Activated B cell treated with CpG ODN at 0.5 μM for 24 hours (primary cell): ENCODE results near the gene TMPRSS6. TPM values are rescaled to one million over a fixed set of nuclear protein-coding genes. Genes with fewer than 3 reads are reported as not detected.

ENCODE experiments used
- ATAC-seq: fragments of 200-7000 bp; cut with Tn5 transposase; one replicate; pipeline ENCODE4 v1.10.0; 2021; ENCODE audit warnings: low read depth, mild to moderate bottlenecking, moderate library complexity
- CTCF ChIA-PET: fragments of 350-600 bp; sonication (Branson Sonifier 250); formaldehyde crosslinking; loops from one replicate; lab custom pipeline; 2021; ENCODE audit warnings: antibody characterized with exemption; lab: Charles Lee
- POLR2A ChIA-PET: fragments of 350-600 bp; sonication (Branson Sonifier 250); formaldehyde crosslinking; loops from one replicate; lab custom pipeline; 2021; ENCODE audit warnings: antibody characterized with exemption; lab: Charles Lee
- DNase-seq: peaks from one replicate; pipeline ENCODE4 v3.0.0; 2022
- H3K27ac Mint-ChIP-seq: one replicate; pipeline ENCODE4 v1.8.0; 2020; ENCODE audit warnings: mixed read lengths
- H3K27me3 Mint-ChIP-seq: one replicate; pipeline ENCODE4 v1.8.0; 2021; ENCODE audit warnings: mixed read lengths
- H3K36me3 Mint-ChIP-seq: one replicate; pipeline ENCODE4 v1.8.0; 2021; ENCODE audit warnings: low read depth, mixed read lengths
- H3K4me1 Mint-ChIP-seq: one replicate; pipeline ENCODE4 v1.8.0; 2021; ENCODE audit warnings: mixed read lengths
- H3K4me3 Mint-ChIP-seq: one replicate; pipeline ENCODE4 v1.8.0; 2020; ENCODE audit warnings: mild to moderate bottlenecking, mixed read lengths
- H3K9me3 Mint-ChIP-seq: one replicate; pipeline ENCODE4 v1.8.0; 2020; ENCODE audit warnings: mixed read lengths
- intact Hi-C: fragments of 100-400 bp; cut with micrococcal nuclease; formaldehyde crosslinking; loops from one replicate; pipeline ENCODE4 v1.15.1; 2024
- total RNA-seq: library from RNA; stranded (reverse); gene quantifications from 2 replicates; pipeline ENCODE4 v1.2.3, GENCODE V29; 2022
- TF ChIP-seq, protein P1 (sequence below): fragments of 200-600 bp; IDR thresholded peaks from one replicate; pipeline ENCODE4 v1.8.0; 2022; ENCODE audit warnings: antibody characterized with exemption, mild to moderate bottlenecking

TMPRSS6 gene
- total RNA-seq, 1 donor from 2014 or later = 5.4 TPM

DNA sequence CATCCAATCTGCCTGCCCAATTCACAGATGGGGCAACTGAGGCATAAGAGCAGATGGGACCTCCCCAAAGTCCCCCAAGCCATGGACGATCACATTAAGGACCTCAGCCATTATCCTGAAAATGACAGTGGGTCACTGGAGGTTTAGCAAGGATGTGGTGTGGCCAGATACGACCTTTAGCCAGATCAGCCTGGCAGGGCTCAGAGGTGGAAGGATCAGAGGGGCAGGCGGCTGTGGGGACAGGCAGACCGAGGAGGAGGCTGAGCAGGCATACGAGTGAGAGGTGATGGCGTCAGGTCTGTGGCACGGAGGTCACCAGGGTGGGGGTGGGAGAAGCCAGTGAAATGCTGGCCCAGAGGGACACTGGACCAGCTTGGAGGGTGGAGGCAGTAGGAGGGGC is 14.1 kb upstream of the TMPRSS6 start:
- intact Hi-C loops = loop anchor here (2.0 kb wide), 1 partner anchor 263 kb away; the partner anchor contains the start of gene NCF4

DNA sequence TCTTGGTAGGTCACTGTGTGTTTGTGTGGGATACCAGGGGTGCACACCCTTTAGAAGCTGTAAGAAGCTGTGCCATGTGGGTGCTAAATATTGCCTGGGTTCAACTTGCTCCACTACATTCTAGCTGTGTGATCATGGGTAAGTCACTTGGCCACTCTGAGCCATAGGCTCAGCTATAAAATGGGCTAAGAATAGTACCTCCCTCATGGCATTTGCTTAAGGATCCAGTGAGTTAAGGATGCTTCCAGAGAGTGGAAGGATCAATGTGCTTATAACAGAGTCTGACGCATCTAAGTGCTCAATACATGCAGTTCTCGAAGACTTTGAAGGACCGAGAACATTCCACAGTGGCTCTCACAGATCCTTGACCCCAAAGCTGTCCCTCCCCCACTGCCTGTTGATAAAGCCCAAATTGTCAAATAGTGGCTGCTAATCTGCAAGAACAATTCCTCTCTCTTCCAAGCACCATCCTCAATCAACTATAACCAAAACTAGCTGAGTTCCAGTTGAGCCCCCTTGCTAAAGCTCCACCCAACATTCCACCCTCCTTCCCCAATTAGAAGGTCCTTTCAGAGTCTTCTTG is 13.2 kb upstream of the TMPRSS6 start:
- CTCF ChIA-PET = interaction anchor here (1.0 to 2.6 kb wide), 9 partner anchors 25 to 138 kb away, joined by 3 to 15 read pairs (median 4); partner anchors contain the start of genes IL2RB and RAC2
- Mint-ChIP-seq H3K27ac (peak overlapping the region; percentile 94), H3K4me3 (peak overlapping the region; percentile 76), H3K36me3 (no peaks in the 10 kb centered on the region), H3K27me3 (no peaks in the 10 kb centered on the region), H3K4me1 (peaks cover 44% of the 10 kb centered on the region), H3K9me3 (no peaks in the 10 kb centered on the region)
- DNase-seq (no peak), ATAC-seq (no peak)
- TF ChIP-seq, protein P1, sequence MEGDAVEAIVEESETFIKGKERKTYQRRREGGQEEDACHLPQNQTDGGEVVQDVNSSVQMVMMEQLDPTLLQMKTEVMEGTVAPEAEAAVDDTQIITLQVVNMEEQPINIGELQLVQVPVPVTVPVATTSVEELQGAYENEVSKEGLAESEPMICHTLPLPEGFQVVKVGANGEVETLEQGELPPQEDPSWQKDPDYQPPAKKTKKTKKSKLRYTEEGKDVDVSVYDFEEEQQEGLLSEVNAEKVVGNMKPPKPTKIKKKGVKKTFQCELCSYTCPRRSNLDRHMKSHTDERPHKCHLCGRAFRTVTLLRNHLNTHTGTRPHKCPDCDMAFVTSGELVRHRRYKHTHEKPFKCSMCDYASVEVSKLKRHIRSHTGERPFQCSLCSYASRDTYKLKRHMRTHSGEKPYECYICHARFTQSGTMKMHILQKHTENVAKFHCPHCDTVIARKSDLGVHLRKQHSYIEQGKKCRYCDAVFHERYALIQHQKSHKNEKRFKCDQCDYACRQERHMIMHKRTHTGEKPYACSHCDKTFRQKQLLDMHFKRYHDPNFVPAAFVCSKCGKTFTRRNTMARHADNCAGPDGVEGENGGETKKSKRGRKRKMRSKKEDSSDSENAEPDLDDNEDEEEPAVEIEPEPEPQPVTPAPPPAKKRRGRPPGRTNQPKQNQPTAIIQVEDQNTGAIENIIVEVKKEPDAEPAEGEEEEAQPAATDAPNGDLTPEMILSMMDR = no peak
- POLR2A ChIA-PET = interaction anchor here (0.6 to 4.6 kb wide), 24 partner anchors 8 to 1311 kb away, joined by 3 to 34 read pairs (median 4); partner anchors contain the start of genes IL2RB, KCTD17 and RAC2
- intact Hi-C loops = loop anchor here (1.0 to 2.0 kb wide), 10 partner anchors 17 to 346 kb away; partner anchors contain the start of genes IFT27, NCF4 and RAC2

More for the DNA sequence above, 14.1 kb upstream of the TMPRSS6 start:
- Mint-ChIP-seq H3K27me3 (no peaks in the 10 kb centered on the region), H3K4me1 (peaks cover 44% of the 10 kb centered on the region), H3K9me3 (no peaks in the 10 kb centered on the region), H3K36me3 (no peaks in the 10 kb centered on the region), H3K4me3 (no peak overlapping the region), H3K27ac (peak overlapping the region; percentile 94)
- ATAC-seq (no peak), DNase-seq (no peak)
- TF ChIP-seq, protein P1 = no peak
- ChIA-PET CTCF (interaction anchor here (1.2 to 2.6 kb wide), 2 partner anchors 43 to 76 kb away, joined by 3 to 7 read pairs; no protein-coding TSS in a partner anchor), POLR2A (interaction anchor here (1.0 to 4.6 kb wide), 5 partner anchors 12 to 120 kb away, joined by 3 to 34 read pairs (median 4); partner anchors contain the start of genes KCTD17 and RAC2)

DNA sequence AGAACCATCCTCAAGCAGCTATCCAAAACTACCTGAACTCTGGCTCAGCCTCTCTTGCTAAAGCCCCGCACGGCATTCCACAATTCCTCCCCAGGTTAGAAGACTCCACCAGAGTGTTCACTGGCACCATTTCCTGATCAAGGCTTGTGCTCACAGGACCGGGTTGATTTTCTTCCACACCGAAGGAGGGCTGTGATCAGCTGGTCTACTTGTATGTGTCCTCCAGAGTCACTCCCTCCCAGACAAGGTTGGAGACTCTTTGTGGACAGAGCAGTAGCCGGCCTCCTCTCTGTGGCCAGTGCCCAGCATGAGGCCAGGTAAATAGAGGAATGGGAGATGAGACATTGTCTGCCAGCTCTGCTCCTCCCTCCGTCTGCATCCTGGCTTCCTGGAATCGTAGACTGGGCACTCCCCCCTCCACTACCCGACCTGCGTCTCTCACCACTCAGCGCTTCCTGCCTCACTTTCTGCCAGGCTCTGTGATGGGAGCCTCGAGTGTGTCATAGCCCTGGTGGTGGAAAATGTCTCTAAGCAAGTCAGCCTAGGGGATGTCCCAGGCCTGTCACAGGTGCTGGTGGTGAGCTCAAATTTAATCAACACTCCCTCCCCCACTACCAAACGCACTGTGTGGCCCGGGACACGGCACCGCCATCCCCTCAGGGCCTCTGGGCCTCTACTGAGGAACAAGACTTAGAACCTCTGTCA is 12.5 kb upstream of the TMPRSS6 start:
- Mint-ChIP-seq H3K4me3 (peak overlapping the region; percentile 76), H3K36me3 (no peaks in the 10 kb centered on the region), H3K27me3 (no peaks in the 10 kb centered on the region), H3K27ac (peak overlapping the region; percentile 94), H3K4me1 (peaks cover 44% of the 10 kb centered on the region), H3K9me3 (no peaks in the 10 kb centered on the region)
- ChIA-PET CTCF (interaction anchor here (1.0 to 2.6 kb wide), 8 partner anchors 25 to 139 kb away, joined by 3 to 15 read pairs (median 5); partner anchors contain the start of genes IL2RB and RAC2), POLR2A (interaction anchor here (0.6 to 4.6 kb wide), 24 partner anchors 9 to 1310 kb away, joined by 3 to 34 read pairs (median 5); partner anchors contain the start of genes IL2RB, KCTD17 and RAC2)
- ATAC-seq (peak; percentile 92), DNase-seq (peak; percentile 62)
- intact Hi-C loops = loop anchor here (1.0 to 2.0 kb wide), 10 partner anchors 17 to 346 kb away; partner anchors contain the start of genes IFT27, NCF4 and RAC2
- TF ChIP-seq, protein P1 = no peak

DNA sequence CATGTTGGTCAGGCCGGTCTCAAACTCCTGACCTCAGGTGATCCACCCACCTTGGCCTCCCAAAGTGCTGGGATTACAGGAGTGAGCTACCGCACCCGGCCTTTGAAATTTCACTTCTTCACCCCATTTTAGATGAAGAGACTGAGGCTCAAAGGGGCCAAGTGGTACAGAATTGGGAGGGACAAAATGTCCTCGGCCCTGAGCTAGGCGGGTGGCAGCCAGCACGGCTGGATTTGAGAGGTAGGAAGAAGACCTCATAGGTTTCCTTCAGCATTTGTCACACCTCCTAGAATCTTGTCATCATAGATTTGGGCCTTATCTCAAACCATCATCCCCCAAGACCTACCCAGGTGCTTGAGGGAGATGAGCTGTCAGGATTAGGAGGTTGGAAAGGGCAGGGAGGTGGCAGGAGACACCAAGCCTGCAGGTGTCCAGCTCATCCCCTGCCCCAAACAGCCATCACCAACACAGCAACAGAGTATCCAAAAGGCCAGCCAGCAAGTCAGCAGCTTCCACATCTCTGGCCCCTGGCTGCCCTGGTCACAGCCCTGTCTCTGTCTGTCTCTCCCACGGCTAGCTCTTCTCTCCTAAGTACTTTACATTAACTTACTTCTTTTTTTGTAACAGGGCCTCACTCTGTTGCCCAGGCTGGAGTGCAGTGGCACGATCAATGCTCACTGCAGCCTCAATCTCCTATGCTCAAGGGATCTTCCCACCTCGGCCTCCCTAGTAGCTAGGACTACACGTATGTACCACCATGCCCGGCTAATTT is 11.2 kb upstream of the TMPRSS6 start:
- Mint-ChIP-seq H3K4me1 (peaks cover 44% of the 10 kb centered on the region), H3K27ac (peak overlapping the region; percentile 94), H3K4me3 (no peak overlapping the region), H3K9me3 (no peaks in the 10 kb centered on the region), H3K27me3 (no peaks in the 10 kb centered on the region), H3K36me3 (no peaks in the 10 kb centered on the region)
- DNase-seq (no peak), ATAC-seq (no peak)
- ChIA-PET CTCF (interaction anchor here (1.6 to 2.6 kb wide), 3 partner anchors 41 to 79 kb away, joined by 5 to 15 read pairs (median 7); no protein-coding TSS in a partner anchor), POLR2A (interaction anchor here (0.6 to 2.7 kb wide), 11 partner anchors 19 to 678 kb away, joined by 3 to 23 read pairs (median 8); partner anchors contain the start of genes IL2RB and RAC2)
- intact Hi-C loops = no loop called here
- TF ChIP-seq, protein P1 = no peak
